ENCODE results near the gene FLNB. TPM values are rescaled to one million over a fixed set of nuclear protein-coding genes. Genes with fewer than 3 reads are reported as not detected.
"Not testable (repeated sequence)": the region's sequence is repeated elsewhere in the genome, so short reads cannot be mapped to it uniquely, and the experiment has no call there.

Gene FLNB
- total and polyA plus RNA-seq, 2 of the 13 experiments (the other 11 are each of a cell fraction or from before 2014, with no cell fraction given): 106 to 130 TPM

GRCh38 chr3:57985984-57986246 lies 22.3 kb upstream of the FLNB start (continued):
- TF ChIP-seq TERF1 (CRISPR knock-in tag; IDR thresholded peaks at IDR 0.05) (no peak), ZKSCAN1 (IDR thresholded peaks at IDR 0.05; ENCODE audit: low read length) (no peak), ZNF362 (CRISPR knock-in tag; IDR thresholded peaks at IDR 0.05; ENCODE audit: borderline replicate concordance) (no peak)

GRCh38 chr3:57986261-57986660 lies 22.0 kb upstream of the FLNB start:
- no peaks in the 10 kb centered on the region for H3K79me2 ChIP-seq (ENCODE audit: insufficient read depth, low read length)
- H4K20me1 ChIP-seq (ENCODE audit: insufficient read depth, low read length): no peaks in the 10 kb centered on the region
- ATAC-seq (no peak), FAIRE-seq (no peak), DNase-seq (ENCODE audit: low spot score) (no peak)
- H3K36me3 ChIP-seq (replicated peaks in 1 of 2; ENCODE audit: control insufficient read depth in 1 of 2, insufficient read depth in 2 of 2, low read length in 2 of 2): no peaks in the 10 kb centered on the region
- H3K4me3 ChIP-seq (replicated peaks in 1 of 3; ENCODE audit: insufficient read depth in 1 of 3, low read depth in 2 of 3, low read length in 3 of 3): no peak overlapping the region
- no peak overlapping the region for H3K4me2 ChIP-seq (ENCODE audit: low read depth, low read length)
- intact Hi-C loops (cut with micrococcal nuclease; ENCODE audit: unreplicated experiment) (no loop called here), in situ Hi-C loops (cut with HindIII; ENCODE audit: extremely low pct_ligation_motif_present, low pct_unique_long_range_greater_than_20kb) (no loop called here)
- ChIA-PET CTCF (ENCODE audit: low intra/inter-chr PET ratio, low total read pairs) (no interaction called here), POLR2A (no interaction called here)
- 98% methylated on average over 4 of the region's 4 CpGs for WGBS (ENCODE audit: low lambda C conversion rate)
- H3K4me1 ChIP-seq (ENCODE audit: insufficient read depth, low read length): peaks cover 65% of the 10 kb centered on the region
- no peaks in the 10 kb centered on the region for H3K9me3 ChIP-seq (ENCODE audit: low read length)
- no peak overlapping the region for H3K9ac ChIP-seq (ENCODE audit: insufficient read depth, low read depth, low read length)
- H2AFZ ChIP-seq (ENCODE audit: low read length): no peak overlapping the region
- no peak for TF ChIP-seq ZNF691 (CRISPR knock-in tag; IDR thresholded peaks at IDR 0.05; ENCODE audit: borderline replicate concordance, low read depth)
- TF ChIP-seq ZNF629 (CRISPR knock-in tag; conservative IDR thresholded peaks at IDR 0.05): peak; percentile 88
- no peak for TF ChIP-seq HOXD1 (CRISPR knock-in tag; IDR thresholded peaks at IDR 0.05)
- TF ChIP-seq ZMYM3 (CRISPR knock-in tag; IDR thresholded peaks at IDR 0.05): peak; percentile 42; the same call in 1 of the 2 replicates
- TF ChIP-seq NCOA2 (CRISPR knock-in tag; IDR thresholded peaks at IDR 0.05): no peak
- no peak for TF ChIP-seq ZNF841 (CRISPR knock-in tag; IDR thresholded peaks at IDR 0.05; ENCODE audit: borderline replicate concordance)
- no peak for TF ChIP-seq CSRNP1 (CRISPR knock-in tag; IDR thresholded peaks at IDR 0.05)
- no TSS peak for BruUV-seq (replicated peaks)
- no peaks in the 10 kb centered on the region for H3K27me3 ChIP-seq (ENCODE audit: control insufficient read depth in 1 of 2, insufficient read depth in 2 of 2, low read length in 2 of 2)
- H3K27ac ChIP-seq (ENCODE audit: extremely low read length, insufficient read depth, low read length): no peak overlapping the region

- peaks cover 68% of the 10 kb centered on the region for H3K4me1 ChIP-seq (ENCODE audit: insufficient read depth, low read length)
- H4K20me1 ChIP-seq (ENCODE audit: insufficient read depth, low read length); H3K27ac ChIP-seq (ENCODE audit: extremely low read length, insufficient read depth, low read length); H3K9me3 ChIP-seq (ENCODE audit: low read length); H3K9ac ChIP-seq (ENCODE audit: insufficient read depth, low read depth, low read length); H3K4me2 ChIP-seq (ENCODE audit: low read depth, low read length); H3K36me3 ChIP-seq (replicated peaks in 1 of 2; ENCODE audit: control insufficient read depth in 1 of 2, insufficient read depth in 2 of 2, low read length in 2 of 2); H2AFZ ChIP-seq (ENCODE audit: low read length); intact Hi-C loops (cut with micrococcal nuclease; ENCODE audit: unreplicated experiment); in situ Hi-C loops (cut with HindIII; ENCODE audit: extremely low pct_ligation_motif_present, low pct_unique_long_range_greater_than_20kb); POLR2A ChIA-PET; BruUV-seq (replicated peaks); H3K27me3 ChIP-seq (ENCODE audit: control insufficient read depth in 1 of 2, insufficient read depth in 2 of 2, low read length in 2 of 2); FAIRE-seq; H3K79me2 ChIP-seq (ENCODE audit: insufficient read depth, low read length); DNase-seq (ENCODE audit: low spot score); CTCF ChIA-PET (ENCODE audit: low intra/inter-chr PET ratio, low total read pairs); ATAC-seq; H3K4me3 ChIP-seq (replicated peaks in 1 of 3; ENCODE audit: insufficient read depth in 1 of 3, low read depth in 2 of 3, low read length in 3 of 3): not testable (repeated sequence)
- 75% methylated on average over 8 of the region's 8 CpGs for WGBS (ENCODE audit: low lambda C conversion rate)
Measured at GRCh38 chr3:57989198-57989597, 19.0 kb upstream of the FLNB start.
